GM12873 (cell line): ENCODE results near the gene PIK3CA.

ENCODE experiments used
- CTCF ChIP-seq: IDR thresholded peaks from 2 replicates; pipeline ENCODE4 v1.5.1; 2012; ENCODE audit warnings: low read depth, mild to moderate bottlenecking, moderate library complexity, low read length, control low read depth; ENCODE audit not compliant: insufficient read depth; ENCODE audit errors: missing control alignments

The PIK3CA gene

GRCh38 chr3:179147873-179148615, at the start of gene PIK3CA:
Gene PIK3CA (plus strand): TSS chr3:179148357. CDS start chr3:179198826, 50,469 bp downstream.
- no peak for TF ChIP-seq CTCF

GRCh38 chr3:179098388-179099077, 49.6 kb upstream of the PIK3CA start:
- no peak for TF ChIP-seq CTCF

- TF ChIP-seq CTCF: no peak
Measured at GRCh38 chr3:179100652-179101051, 47.5 kb upstream of the PIK3CA start.

- TF ChIP-seq CTCF: no peak
Measured at GRCh38 chr3:179105881-179106280, 42.3 kb upstream of the PIK3CA start.

- no peak for TF ChIP-seq CTCF
Measured at GRCh38 chr3:179107617-179108016, 40.5 kb upstream of the PIK3CA start.

GRCh38 chr3:179108086-179108485, 40.1 kb upstream of the PIK3CA start:
- TF ChIP-seq CTCF: no peak

GRCh38 chr3:179113903-179114302, 34.3 kb upstream of the PIK3CA start:
- TF ChIP-seq CTCF: no peak
